Neuronal stem cell (in vitro differentiated cells): Measurements from ENCODE around the gene CAPN8.

ENCODE experiments used
- DNase-seq: peaks from one replicate; pipeline ENCODE4 v3.0.0-alpha.2; 2013; ENCODE audit warnings: low spot score
- H2AFZ ChIP-seq: one replicate; pipeline ENCODE4 v1.6.1; 2013; ENCODE audit warnings: mild to moderate bottlenecking, low read length, inconsistent platforms
- H2AK5ac ChIP-seq: 2 replicates; pipeline ENCODE4 v1.6.1; 2013; ENCODE audit warnings: low read depth, mild to moderate bottlenecking, inconsistent platforms, low read length, moderate library complexity, mixed read lengths
- H2BK120ac ChIP-seq: 2 replicates; pipeline ENCODE4 v1.6.1; 2013; ENCODE audit warnings: low read depth, mild to moderate bottlenecking, inconsistent platforms, low read length, moderate library complexity, mixed read lengths
- H2BK12ac ChIP-seq: one replicate; pipeline ENCODE4 v1.6.1; 2013; ENCODE audit warnings: low read length, inconsistent platforms
- H2BK15ac ChIP-seq: 2 replicates; pipeline ENCODE4 v1.6.1; 2013; ENCODE audit warnings: mild to moderate bottlenecking, low read length, inconsistent platforms, mixed read lengths
- H2BK5ac ChIP-seq: one replicate; pipeline ENCODE4 v1.6.1; 2013; ENCODE audit warnings: inconsistent platforms, mild to moderate bottlenecking, low read length, moderate library complexity
- H3K14ac ChIP-seq: one replicate; pipeline ENCODE4 v1.6.1; 2013; ENCODE audit warnings: low read length, inconsistent platforms
- H3K18ac ChIP-seq: 2 replicates; pipeline ENCODE4 v1.6.1; 2013; ENCODE audit warnings: low read length, inconsistent platforms
- H3K23ac ChIP-seq: 2 replicates; pipeline ENCODE4 v1.6.1; 2013; ENCODE audit warnings: low read depth, mild to moderate bottlenecking, mixed read lengths, low read length, inconsistent platforms; ENCODE audit not compliant: poor library complexity
- H3K27ac ChIP-seq: replicated peaks from 3 replicates; pipeline ENCODE4 v1.5.1; 2013; ENCODE audit warnings: low read length, inconsistent platforms
- H3K27me3 ChIP-seq, 3 experiments: 2 replicates each; pipeline ENCODE4 v1.6.1; 2013; ENCODE audit warnings: low read length in 3 of 3, mild to moderate bottlenecking in 2 of 3, inconsistent platforms in 1 of 3, low read depth in 1 of 3, mixed read lengths in 1 of 3, moderate library complexity in 1 of 3; ENCODE audit not compliant: control insufficient read depth in 3 of 3, insufficient read depth in 3 of 3
- H3K36me3 ChIP-seq, 2 donors: replicated peaks in 1 of 2; 2 replicates each; pipeline ENCODE4 v1.6.1; 2013; ENCODE audit warnings: low read length in 2 of 2; ENCODE audit not compliant: control insufficient read depth in 2 of 2, insufficient read depth in 2 of 2
- H3K4ac ChIP-seq: 2 replicates; pipeline ENCODE4 v1.6.1; 2013; ENCODE audit warnings: inconsistent platforms, mild to moderate bottlenecking, low read length, moderate library complexity
- H3K4me1 ChIP-seq, 2 donors: 1 replicate in 1 of 2; 2 replicates in 1 of 2; pipeline ENCODE4 v1.6.1; 2013; ENCODE audit warnings: low read length in 2 of 2, low read depth in 1 of 2; ENCODE audit not compliant: control insufficient read depth in 2 of 2, insufficient read depth in 1 of 2
- H3K4me2 ChIP-seq: one replicate; pipeline ENCODE4 v1.6.1; 2013; ENCODE audit warnings: mild to moderate bottlenecking, low read length, inconsistent platforms; ENCODE audit not compliant: insufficient read depth, poor library complexity, severe bottlenecking
- H3K4me3 ChIP-seq, 2 donors: 2 replicates each; pipeline ENCODE4 v1.5.1; 2013; ENCODE audit warnings: low read length in 2 of 2, mild to moderate bottlenecking in 2 of 2, inconsistent platforms in 1 of 2, moderate library complexity in 1 of 2
- H3K79me1 ChIP-seq: one replicate; pipeline ENCODE4 v1.6.1; 2013; ENCODE audit warnings: low read depth, mild to moderate bottlenecking, inconsistent platforms, low read length, moderate library complexity
- H3K9ac ChIP-seq: one replicate; pipeline ENCODE4 v1.6.1; 2013; ENCODE audit warnings: mild to moderate bottlenecking, low read depth, low read length, inconsistent platforms; ENCODE audit not compliant: poor library complexity
- H3K9me3 ChIP-seq, 2 donors: replicated peaks in 1 of 2; 2 replicates each; pipeline versions ENCODE3 to v1.6.1; 2013; ENCODE audit warnings: low read length in 2 of 2, mild to moderate bottlenecking in 2 of 2, inconsistent platforms in 1 of 2, low read depth in 1 of 2, mixed read lengths in 1 of 2, moderate library complexity in 1 of 2; ENCODE audit not compliant: control insufficient read depth in 2 of 2, insufficient read depth in 1 of 2
- H4K8ac ChIP-seq: one replicate; pipeline ENCODE4 v1.6.1; 2013; ENCODE audit warnings: low read depth, mild to moderate bottlenecking, inconsistent platforms, low read length, moderate library complexity
- H4K91ac ChIP-seq: one replicate; pipeline ENCODE4 v1.6.1; 2013; ENCODE audit warnings: low read length, low read depth, mild to moderate bottlenecking, inconsistent platforms; ENCODE audit not compliant: poor library complexity
- WGBS, 2 donors: extraction: QIAGEN DNeasy Blood & Tissue Kit; methylation state at CpG; one replicate each; pipeline ENCODE4 v1.1.7; 2013; ENCODE audit warnings: missing lambda C conversion rate in 2 of 2, mixed read lengths in 1 of 2; ENCODE audit not compliant: insufficient read length in 2 of 2, insufficient replicate concordance in 1 of 2; ENCODE audit errors: extremely low coverage in 2 of 2; 5-methylcytosine and 5-hydroxymethylcytosine counted together

The CAPN8 gene

GRCh38 chr1:223711747-223712193, 46.3 kb upstream of the CAPN8 start:
- H3K4ac ChIP-seq: no peak overlapping the region
- H3K27me3 ChIP-seq: no peaks in the 10 kb centered on the region
- H3K4me3 ChIP-seq: peak overlapping the region; percentile 51 to 90
- peak overlapping the region; percentile 93 for H2AFZ ChIP-seq
- H3K18ac ChIP-seq: no peak overlapping the region
- no peak overlapping the region for H3K14ac ChIP-seq
- peaks cover 13 to 16% of the 10 kb centered on the region in 2 donors for H3K4me1 ChIP-seq
- H3K9me3 ChIP-seq: no peaks in the 10 kb centered on the region
- H4K91ac ChIP-seq: no peak overlapping the region
- no peaks in the 10 kb centered on the region for H3K79me1 ChIP-seq
- no peak overlapping the region for H3K27ac ChIP-seq
- no CpG with 5 or more reads among the region's 15 CpGs for WGBS, 2 donors
- H2BK5ac ChIP-seq: no peak overlapping the region
- no peak overlapping the region for H3K9ac ChIP-seq
- H2BK12ac ChIP-seq: no peak overlapping the region
- no peak overlapping the region for H3K23ac ChIP-seq
- peak overlapping the region; percentile 38 for H3K4me2 ChIP-seq
- no peak overlapping the region for H2AK5ac ChIP-seq
- no peak for DNase-seq
- H4K8ac ChIP-seq: no peak overlapping the region
- no peak overlapping the region for H2BK15ac ChIP-seq
- H2BK120ac ChIP-seq: no peak overlapping the region
- peaks cover 0 to 23% of the 10 kb centered on the region in 2 donors for H3K36me3 ChIP-seq

- H3K79me1 ChIP-seq: no peaks in the 10 kb centered on the region
- no peak overlapping the region for H3K14ac ChIP-seq
- no peak overlapping the region for H2AK5ac ChIP-seq
- no peak overlapping the region for H3K27ac ChIP-seq
- H3K4me3 ChIP-seq: no peak overlapping the region
- no peak overlapping the region for H2BK5ac ChIP-seq
- H3K23ac ChIP-seq: no peak overlapping the region
- H3K4ac ChIP-seq: no peak overlapping the region
- no peak overlapping the region for H2BK12ac ChIP-seq
- H4K8ac ChIP-seq: no peak overlapping the region
- H2BK120ac ChIP-seq: no peak overlapping the region
- no CpG with 5 or more reads among the region's 1 CpG for WGBS, 2 donors
- no peak for DNase-seq
- no peak overlapping the region for H3K18ac ChIP-seq
- no peak overlapping the region for H2AFZ ChIP-seq
- no peak overlapping the region for H4K91ac ChIP-seq
- peaks cover 13 to 14% of the 10 kb centered on the region in 2 donors for H3K4me1 ChIP-seq
- H3K36me3 ChIP-seq: peaks cover 0 to 17% of the 10 kb centered on the region in 2 donors
- no peaks in the 10 kb centered on the region for H3K9me3 ChIP-seq
- H3K9ac ChIP-seq: no peak overlapping the region
- no peak overlapping the region for H2BK15ac ChIP-seq
- H3K4me2 ChIP-seq: no peak overlapping the region
- H3K27me3 ChIP-seq: no peaks in the 10 kb centered on the region
Measured at GRCh38 chr1:223711173-223711572, 45.7 kb upstream of the CAPN8 start.

GRCh38 chr1:223710179-223711133, 45.0 kb upstream of the CAPN8 start:
- no peak overlapping the region for H4K8ac ChIP-seq
- peaks cover 13 to 14% of the 10 kb centered on the region in 2 donors for H3K4me1 ChIP-seq
- no peak overlapping the region for H4K91ac ChIP-seq
- no peak overlapping the region for H3K23ac ChIP-seq
- no peak overlapping the region for H2BK120ac ChIP-seq
- no peak overlapping the region for H3K18ac ChIP-seq
- no peaks in the 10 kb centered on the region for H3K79me1 ChIP-seq
- H3K4me2 ChIP-seq: no peak overlapping the region
- H3K27me3 ChIP-seq: no peaks in the 10 kb centered on the region
- H2BK5ac ChIP-seq: no peak overlapping the region
- H3K9me3 ChIP-seq: no peaks in the 10 kb centered on the region
- H3K4me3 ChIP-seq: no peak overlapping the region
- no peak overlapping the region for H2BK15ac ChIP-seq
- DNase-seq: no peak
- no peak overlapping the region for H3K27ac ChIP-seq
- H3K14ac ChIP-seq: no peak overlapping the region
- H2AK5ac ChIP-seq: no peak overlapping the region
- H3K4ac ChIP-seq: no peak overlapping the region
- no peak overlapping the region for H2BK12ac ChIP-seq
- H3K9ac ChIP-seq: no peak overlapping the region
- peaks cover 0 to 10% of the 10 kb centered on the region in 2 donors for H3K36me3 ChIP-seq
- WGBS, 2 donors: no CpG with 5 or more reads among the region's 12 CpGs
- no peak overlapping the region for H2AFZ ChIP-seq

GRCh38 chr1:223709598-223709997, 44.1 kb upstream of the CAPN8 start:
- WGBS, 2 donors: no CpG with 5 or more reads among the region's 3 CpGs
- Histone ChIP-seq H2BK15ac (no peak overlapping the region), H3K4me2 (no peak overlapping the region), H3K4me1 (peaks cover 8 to 19% of the 10 kb centered on the region in 2 donors), H3K9ac (no peak overlapping the region), H2BK5ac (no peak overlapping the region), H3K36me3 (peaks cover 0 to 5% of the 10 kb centered on the region in 2 donors), H3K79me1 (no peaks in the 10 kb centered on the region), H2AFZ (no peak overlapping the region), H4K91ac (no peak overlapping the region), H3K18ac (no peak overlapping the region), H2BK12ac (no peak overlapping the region), H3K14ac (no peak overlapping the region), H2AK5ac (no peak overlapping the region), H3K27ac (no peak overlapping the region), H2BK120ac (no peak overlapping the region), H3K27me3 (no peaks in the 10 kb centered on the region), H3K4ac (no peak overlapping the region), H3K23ac (no peak overlapping the region), H3K9me3 (no peaks in the 10 kb centered on the region), H3K4me3 (no peak overlapping the region), H4K8ac (no peak overlapping the region)
- no peak for DNase-seq
